Femur (tissue), 1 donor: ENCODE data around the gene CLASRP.
A peak's percentile ranks its signal among the peaks of the same experiment; 100 is the strongest.

ENCODE experiments used
- DNase-seq: peaks from one replicate; pipeline ENCODE4 v3.0.0-alpha.2; 2017

Gene CLASRP

GRCh38 chr19:45063851-45064801, 25.3 kb downstream of the CLASRP start:
- DNase-seq = no peak

DNA sequence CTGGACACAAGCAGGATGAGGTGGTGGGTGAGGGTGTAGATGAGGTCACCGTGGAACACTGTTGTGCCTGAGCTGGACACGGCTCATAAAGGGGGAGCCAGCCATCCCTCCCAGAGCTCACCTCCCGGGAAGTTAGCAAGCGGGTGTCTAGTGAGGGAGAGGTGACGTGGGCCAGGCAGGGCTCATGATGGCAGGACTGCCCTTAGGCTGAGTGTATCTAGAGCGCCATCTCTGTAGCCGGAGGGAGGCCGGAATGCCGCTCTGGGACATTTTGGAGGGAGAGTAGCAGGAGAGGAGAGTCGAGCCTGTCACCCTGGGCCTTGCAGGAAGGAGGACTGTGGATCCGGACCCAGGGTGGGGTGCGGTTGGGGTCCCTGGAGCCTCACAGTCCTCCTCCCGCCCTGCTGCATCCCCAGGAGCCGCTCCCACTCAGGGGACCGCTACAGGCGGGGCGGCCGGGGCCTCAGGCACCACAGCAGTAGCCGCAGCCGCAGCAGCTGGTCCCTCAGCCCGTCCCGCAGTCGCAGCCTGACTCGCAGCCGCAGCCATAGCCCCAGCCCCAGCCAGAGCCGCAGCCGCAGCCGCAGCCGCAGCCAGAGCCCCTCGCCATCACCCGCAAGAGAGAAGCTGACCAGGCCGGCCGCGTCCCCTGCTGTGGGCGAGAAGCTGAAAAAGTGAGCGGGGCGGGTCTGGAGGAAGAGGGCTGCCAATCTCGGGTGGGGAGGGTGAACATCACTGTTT, 28.2 kb downstream of the CLASRP start:
- DNase-seq = no peak

DNA sequence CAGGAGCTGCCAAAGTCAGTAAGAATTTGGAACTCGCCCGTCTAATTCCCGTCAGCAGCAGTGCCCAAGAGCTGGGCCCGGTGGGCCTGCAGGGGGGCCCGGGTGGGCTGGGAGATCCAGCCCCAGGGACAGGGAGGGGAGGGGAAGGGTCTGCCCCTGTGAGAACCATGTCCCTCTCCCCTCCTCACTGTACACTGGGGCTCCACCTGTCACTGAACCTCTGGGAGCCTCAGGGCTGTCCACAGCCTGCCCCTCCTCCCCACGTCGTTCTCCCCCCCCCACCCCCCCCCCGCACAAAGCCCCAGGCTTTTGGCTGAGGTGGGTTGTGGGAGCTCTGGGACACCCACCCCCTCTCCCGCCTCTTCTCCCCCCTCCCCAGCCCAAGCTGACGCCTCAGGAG, 29.2 kb downstream of the CLASRP start:
- no peak for DNase-seq

- DNase-seq = no peak
Measured at GRCh38 chr19:45069056-45069455, 30.2 kb downstream of the CLASRP start.

- DNase-seq = no peak
Measured at GRCh38 chr19:45070214-45070613, 31.4 kb downstream of the CLASRP start.

- no peak for DNase-seq
Measured at GRCh38 chr19:45070861-45071544, 32.2 kb downstream of the CLASRP start.

DNA sequence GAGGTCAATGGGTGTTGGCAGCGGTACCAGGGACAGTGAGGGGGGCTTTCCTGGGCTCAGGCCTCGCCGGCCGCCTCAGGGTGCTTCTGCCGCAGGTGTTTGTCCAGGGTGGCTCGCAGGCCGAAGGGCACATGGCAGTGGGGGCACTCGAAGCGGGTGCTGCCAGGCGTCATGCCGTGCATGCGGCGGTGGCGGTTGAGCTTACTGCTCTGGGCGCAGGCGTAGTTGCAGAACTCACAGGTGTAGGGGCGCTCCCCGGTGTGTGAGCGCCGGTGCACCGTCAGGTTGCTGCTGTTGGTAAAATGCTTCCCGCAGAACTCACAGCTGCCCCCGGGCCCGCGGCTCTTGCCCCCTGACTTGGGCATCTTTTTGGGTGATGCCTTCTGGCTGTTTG, 32.7 kb downstream of the CLASRP start:
- no peak for DNase-seq

DNA sequence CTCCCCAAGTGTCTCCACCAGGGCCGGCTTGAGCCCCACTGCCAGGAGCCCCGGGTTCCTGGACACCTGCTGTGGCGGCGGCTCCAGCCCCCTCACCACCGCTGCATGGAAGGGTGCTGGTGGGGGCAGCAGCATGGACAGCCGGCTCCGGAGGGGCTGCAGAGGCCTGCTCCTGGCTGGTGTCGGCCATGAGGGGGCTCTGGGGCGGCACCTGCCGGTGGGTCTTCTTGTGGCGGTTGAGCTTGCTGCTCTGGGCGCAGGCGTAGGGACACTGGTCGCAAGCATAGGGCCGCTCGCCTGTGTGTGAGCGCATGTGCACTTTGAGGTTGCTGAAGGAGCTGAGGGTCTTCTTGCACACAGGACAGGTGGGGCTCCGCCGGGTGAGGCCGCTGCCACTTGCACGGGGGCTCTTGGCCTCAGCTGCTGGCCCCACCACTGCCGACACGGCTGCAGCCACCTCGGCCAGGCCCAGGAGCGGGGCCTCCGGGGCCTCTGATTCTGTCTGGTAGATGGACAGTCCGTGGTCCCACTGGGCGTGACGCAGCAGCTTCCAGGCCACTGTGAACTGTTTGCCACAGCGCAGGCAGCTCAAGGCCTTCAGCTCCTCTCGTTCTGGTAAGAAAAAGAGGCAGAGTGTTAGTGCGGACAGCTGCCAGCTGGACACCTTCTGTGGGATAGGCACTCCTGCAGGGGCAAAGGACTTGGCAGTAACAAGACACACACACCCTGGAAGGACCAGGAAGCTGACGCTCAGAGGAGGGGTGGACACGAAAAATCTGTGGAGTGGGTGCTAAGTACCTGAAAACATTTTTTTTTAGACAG, 33.3 kb downstream of the CLASRP start:
- no peak for DNase-seq

GRCh38 chr19:45074744-45075300, 36.0 kb downstream of the CLASRP start:
- no peak for DNase-seq

GRCh38 chr19:45075301-45076028, 36.6 kb downstream of the CLASRP start:
- peak; percentile 86 for DNase-seq

- peak; percentile 71 for DNase-seq
Measured at GRCh38 chr19:45076029-45076850, 37.4 kb downstream of the CLASRP start, which contains the start of gene ZNF296. Gene ZNF296, minus strand, starts transcription at chr19:45076478. Its CDS starts 105 bp downstream, at chr19:45076373.

DNA sequence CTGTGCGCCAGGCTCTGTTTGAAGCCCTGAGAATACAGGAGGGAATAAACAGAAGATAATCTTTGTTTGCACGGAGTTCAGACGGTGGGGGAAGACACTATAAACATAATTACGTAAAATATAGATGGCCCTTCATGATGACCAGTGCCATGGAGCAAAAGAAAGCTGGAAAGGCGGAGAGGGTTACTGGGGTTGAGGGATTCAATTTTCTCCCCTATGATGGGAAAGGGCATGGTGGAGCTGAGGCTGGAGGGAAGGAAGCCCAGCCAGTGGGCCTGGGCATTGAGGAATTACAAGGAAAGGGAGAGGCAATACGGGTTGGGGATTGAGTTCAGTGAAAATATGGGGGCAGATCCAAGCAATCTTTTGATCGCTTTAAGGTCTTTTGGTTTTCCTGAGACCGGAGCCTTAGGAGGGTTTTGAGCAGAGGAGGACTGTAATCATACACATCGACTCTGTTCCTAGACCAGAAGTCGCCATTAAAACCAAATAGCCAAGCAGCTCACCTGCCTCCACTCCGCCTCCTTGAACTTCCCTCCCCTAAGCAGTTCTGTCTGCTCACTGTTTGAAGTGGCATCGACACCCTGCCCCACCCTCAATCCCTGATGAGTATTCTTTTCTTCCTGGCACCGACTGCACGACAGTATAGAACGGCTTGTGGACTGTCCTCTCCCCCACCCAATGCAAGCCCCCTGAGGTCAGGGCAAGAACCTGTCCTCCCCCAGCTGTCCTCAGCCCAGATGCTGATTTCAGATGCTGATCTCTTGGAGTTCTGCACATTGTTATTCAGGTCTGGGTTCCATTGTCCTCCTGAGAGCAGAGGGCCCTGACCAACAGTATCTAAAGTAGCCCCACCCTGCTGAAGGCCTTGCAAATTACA, 38.2 kb downstream of the CLASRP start:
- no peak for DNase-seq

DNA sequence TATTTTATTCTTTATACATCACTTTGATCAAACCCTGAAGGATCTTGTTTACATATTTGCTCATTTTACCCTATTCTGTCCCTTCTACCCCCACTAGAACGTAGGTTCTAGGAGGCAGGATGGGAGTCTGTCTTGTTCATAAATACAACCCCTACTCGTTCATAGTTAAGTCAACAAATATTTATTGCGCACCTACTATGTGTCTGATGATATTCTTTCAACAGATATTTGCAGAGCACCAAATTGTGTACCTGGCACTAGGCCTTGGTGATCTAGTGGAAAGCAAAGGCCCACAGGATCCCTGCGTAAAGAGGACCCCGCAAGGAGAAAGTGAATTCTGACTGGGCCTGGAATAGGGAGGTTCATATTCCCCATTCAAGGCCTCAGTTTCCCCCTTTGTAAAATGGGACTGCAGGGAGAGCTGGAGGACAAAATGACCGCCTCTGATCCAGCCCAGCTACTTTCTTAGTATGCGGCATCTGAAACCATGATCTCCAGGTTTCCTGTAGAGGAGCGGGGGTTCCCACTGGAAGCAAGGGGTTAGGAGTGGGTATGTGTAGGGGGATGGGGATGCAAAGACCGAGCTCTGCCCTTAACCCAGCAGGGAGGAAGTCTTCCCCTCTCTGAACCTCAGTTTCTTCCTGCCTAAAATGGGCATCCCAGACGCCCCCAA, 39.7 kb downstream of the CLASRP start:
- DNase-seq = no peak

DNA sequence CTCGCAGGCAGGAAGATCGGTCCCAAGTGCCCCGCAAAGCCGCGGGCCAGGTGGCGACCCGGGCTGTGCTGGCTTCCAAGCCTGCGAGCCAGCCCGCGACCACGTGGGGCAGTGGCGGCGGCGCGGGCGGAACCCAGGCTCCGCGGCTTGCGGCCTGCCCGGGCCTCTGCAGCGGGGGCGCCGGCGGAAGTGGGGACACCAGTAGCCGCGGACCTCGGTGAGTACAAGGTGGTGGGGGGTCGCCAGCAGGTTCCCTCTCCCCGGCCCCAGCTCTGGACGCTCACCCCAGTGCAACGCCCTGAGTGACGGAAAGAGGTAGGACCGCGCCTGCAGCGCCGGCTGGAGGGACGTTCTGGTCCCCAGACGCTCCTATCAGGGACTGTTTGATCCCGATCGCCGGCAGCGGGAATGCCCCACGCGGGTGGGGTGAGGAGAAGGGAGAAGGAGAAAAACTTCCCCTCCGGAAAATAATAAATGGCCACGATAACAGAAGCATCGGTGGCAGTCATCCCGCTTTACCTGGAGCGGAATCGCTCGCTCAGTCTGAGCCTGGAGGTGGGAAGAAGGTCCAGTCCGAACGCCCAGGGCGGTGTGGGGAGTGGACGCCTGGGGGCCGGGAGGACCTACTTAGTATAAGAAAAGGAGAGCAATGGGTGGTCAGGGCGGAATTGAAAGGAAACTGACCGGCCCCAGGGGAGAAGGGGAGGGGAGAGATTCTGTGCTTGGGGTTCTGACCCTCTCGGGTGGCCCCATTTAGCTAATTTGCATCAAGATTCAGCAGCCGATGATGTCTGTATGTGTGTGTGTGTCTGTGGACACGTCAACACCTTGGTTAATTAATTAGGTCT, 40.4 kb downstream of the CLASRP start, which contains the start of gene GEMIN7:
Gene GEMIN7 (plus strand): TSS at position 198 of the 848 bp plus-strand sequence. CDS start 10,855 bp downstream, outside the sequence.
- peak; percentile 85 for DNase-seq

DNA sequence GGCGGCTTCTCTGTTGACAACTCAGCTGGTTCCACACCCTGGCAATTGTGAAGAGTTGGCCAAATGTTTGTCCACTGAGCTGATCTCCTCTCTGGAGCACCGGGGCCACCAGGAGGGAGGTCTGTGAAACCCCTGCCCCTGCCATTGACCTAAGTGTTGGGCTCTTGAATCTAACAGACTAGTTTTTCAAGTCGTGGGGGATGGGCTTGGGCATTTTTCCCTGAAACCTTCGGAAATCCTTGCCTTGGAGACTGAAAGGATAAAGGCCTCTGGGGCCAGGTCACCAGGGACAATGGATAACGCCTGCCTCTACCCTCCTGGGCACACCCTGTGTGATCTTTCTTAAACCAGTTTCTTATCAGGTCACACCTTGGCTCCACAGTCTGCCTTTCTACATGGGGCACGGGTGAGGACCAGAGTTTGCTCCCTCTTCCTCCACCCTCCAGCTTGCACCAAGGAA, 41.1 kb downstream of the CLASRP start:
- DNase-seq = no peak

GRCh38 chr19:45082170-45082569, 43.3 kb downstream of the CLASRP start:
- no peak for DNase-seq

DNA sequence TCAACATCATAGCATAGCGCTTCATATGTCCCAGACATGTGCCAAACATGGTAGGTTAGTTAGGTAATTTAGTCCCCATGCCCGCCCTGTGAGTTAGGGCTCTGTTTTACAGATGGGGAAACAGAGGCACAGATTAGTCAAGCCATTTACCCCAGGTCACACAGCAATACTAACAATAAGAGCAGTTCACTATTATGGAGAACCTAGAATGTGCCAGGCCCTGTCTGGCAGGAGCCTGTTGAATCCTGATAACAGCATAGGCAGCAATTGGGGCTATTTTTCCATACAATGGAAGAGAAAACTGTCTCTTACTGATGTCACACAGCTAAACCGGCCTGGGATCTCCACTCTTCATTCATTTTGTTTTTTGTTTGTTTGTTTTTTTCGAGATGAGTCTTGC, 47.6 kb downstream of the CLASRP start:
- no peak for DNase-seq
